ENCODE results near the gene EXOC4.

DNA sequence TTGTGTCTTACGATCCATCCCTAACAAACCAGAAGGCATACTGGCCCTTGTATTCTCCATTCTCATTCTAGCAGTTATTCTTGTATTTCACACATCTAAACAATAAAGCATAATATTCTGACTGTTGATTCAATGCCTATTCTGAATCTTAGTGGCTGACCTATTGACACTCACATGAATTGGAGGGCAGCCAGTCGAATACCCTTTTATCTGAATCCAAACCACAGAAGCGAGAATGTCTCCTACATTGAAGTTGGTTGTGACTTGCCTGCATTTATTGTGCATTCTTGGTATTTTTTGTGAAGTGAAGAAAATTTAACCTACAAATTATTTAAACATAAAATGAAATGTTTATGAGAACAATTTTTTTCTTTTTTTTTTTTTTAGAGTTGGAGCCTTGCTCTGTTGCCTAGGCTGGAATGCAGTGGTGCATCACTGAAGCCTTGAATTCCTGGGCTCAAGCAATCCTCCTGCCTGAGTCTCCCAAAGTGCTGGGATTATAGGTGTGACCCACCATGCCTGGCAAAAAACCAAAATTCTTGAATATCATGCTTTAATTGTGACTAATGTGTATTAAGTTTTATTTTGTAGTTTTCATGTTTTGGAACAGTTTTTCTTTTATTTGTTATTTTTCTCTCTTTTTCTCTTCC, 22.7 kb downstream of the EXOC4 start:
- TF ChIP-seq, protein P1, sequence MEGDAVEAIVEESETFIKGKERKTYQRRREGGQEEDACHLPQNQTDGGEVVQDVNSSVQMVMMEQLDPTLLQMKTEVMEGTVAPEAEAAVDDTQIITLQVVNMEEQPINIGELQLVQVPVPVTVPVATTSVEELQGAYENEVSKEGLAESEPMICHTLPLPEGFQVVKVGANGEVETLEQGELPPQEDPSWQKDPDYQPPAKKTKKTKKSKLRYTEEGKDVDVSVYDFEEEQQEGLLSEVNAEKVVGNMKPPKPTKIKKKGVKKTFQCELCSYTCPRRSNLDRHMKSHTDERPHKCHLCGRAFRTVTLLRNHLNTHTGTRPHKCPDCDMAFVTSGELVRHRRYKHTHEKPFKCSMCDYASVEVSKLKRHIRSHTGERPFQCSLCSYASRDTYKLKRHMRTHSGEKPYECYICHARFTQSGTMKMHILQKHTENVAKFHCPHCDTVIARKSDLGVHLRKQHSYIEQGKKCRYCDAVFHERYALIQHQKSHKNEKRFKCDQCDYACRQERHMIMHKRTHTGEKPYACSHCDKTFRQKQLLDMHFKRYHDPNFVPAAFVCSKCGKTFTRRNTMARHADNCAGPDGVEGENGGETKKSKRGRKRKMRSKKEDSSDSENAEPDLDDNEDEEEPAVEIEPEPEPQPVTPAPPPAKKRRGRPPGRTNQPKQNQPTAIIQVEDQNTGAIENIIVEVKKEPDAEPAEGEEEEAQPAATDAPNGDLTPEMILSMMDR (IDR thresholded peaks at IDR 0.05; ENCODE audit: low read length): no peak
- no peak for TF ChIP-seq EZH2 (IDR thresholded peaks at IDR 0.05; ENCODE audit: borderline replicate concordance, low read length)

Data from OCI-LY1 (cell line).